Naive thymus-derived CD8-positive, alpha-beta T cell (primary cell): ENCODE measurements around the gene DMRTA1. TPM values are rescaled to one million over a fixed set of nuclear protein-coding genes. Genes with fewer than 3 reads are reported as not detected.
"Not testable (repeated sequence)": the region's sequence is repeated elsewhere in the genome, so short reads cannot be mapped to it uniquely, and the experiment has no call there.

Experiments
- ATAC-seq, 2 donors: fragments of 150-1000 bp; cut with Tn5 transposase in 1 of 2; sonication (Bioruptor Pico), chemical (Tn5 transposase) in 1 of 2; 1 replicate in 1 of 2; 2 replicates in 1 of 2; pipeline ENCODE4 v1.10.0; 2021; ENCODE audit warnings: mild to moderate bottlenecking in 2 of 2, moderate library complexity in 2 of 2
- POLR2A ChIA-PET: fragments of 350-600 bp; sonication (Branson Sonifier 250); formaldehyde crosslinking; loops from one replicate; lab custom pipeline; 2021; ENCODE audit warnings: antibody characterized with exemption; lab: Charles Lee
- DNase-seq, 10 donors: peaks; one replicate each; pipeline versions ENCODE4 v3.0.0 to v3.0.0-alpha.2; 2020 to 2022
- H3K27ac Mint-ChIP-seq, 10 donors: one replicate each; pipeline ENCODE4 v1.8.0; 2020 to 2022; ENCODE audit warnings: mild to moderate bottlenecking in 10 of 10, mixed read lengths in 10 of 10, moderate library complexity in 4 of 10, inconsistent platforms in 1 of 10
- H3K27me3 Mint-ChIP-seq, 5 donors: one replicate each; pipeline ENCODE4 v1.8.0; 2021 to 2022; ENCODE audit warnings: mixed read lengths in 5 of 5
- H3K36me3 Mint-ChIP-seq, 3 donors: one replicate each; pipeline ENCODE4 v1.8.0; 2020 to 2022; ENCODE audit warnings: mixed read lengths in 3 of 3, mild to moderate bottlenecking in 2 of 3, inconsistent platforms in 1 of 3
- H3K4me1 Mint-ChIP-seq, 4 donors: one replicate each; pipeline ENCODE4 v1.8.0; 2021 to 2022; ENCODE audit warnings: mixed read lengths in 4 of 4
- H3K4me3 Mint-ChIP-seq, 10 donors: one replicate each; pipeline ENCODE4 v1.8.0; 2020 to 2022; ENCODE audit warnings: mild to moderate bottlenecking in 10 of 10, mixed read lengths in 10 of 10, moderate library complexity in 6 of 10, inconsistent platforms in 1 of 10
- H3K9me3 Mint-ChIP-seq, 9 donors: one replicate each; pipeline ENCODE4 v1.8.0; 2020 to 2022; ENCODE audit warnings: mixed read lengths in 9 of 9, mild to moderate bottlenecking in 3 of 9, inconsistent platforms in 1 of 9, moderate library complexity in 1 of 9
- polyA plus RNA-seq, 3 donors: library from polyadenylated mRNA; unstranded; fragments of 300-500 nt; fragmentation: Illumina TruSeq; gene quantifications; one replicate each; pipeline ENCODE4 v1.2.3, GENCODE V29; 2021
- total RNA-seq, 8 experiments: library from RNA in 2 of 8; stranded (reverse) in 2 of 8; gene quantifications; one replicate each; pipeline ENCODE4 v1.2.3 and lab custom pipeline; 2021 to 2026

DMRTA1 gene
- total and polyA plus RNA-seq, 5 experiments from 2014 or later: 0.05 TPM; not detected in 4

DNA sequence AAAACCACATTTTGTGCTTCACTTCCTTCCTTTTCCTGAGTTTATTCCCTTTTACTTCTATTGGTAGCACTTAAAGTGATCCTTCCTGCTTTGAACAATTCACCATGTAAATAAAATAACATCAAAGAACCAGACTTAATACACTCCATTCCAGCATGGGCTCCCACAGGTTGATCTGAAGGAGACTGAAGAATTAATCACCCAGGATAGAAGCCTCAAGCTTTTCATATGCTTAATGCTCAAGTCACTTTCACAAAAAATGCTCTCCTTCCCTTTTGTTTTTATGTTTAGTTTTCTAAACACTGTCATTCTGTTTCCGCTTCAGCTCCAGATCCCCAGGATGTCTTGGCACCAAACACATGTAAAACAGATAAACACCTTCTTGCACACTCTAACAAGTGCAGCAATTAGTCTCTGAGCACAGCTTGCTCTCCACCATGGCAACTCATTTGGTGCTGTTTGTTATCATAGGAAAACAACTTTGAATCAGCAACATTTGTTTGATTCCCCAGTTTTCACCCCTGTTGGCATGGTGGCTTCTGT is 37.0 kb downstream of the DMRTA1 start:
- H3K36me3 Mint-ChIP-seq: peaks cover 0 to 18% (median 0%) of the 10 kb centered on the region in 3 donors
- H3K27me3 Mint-ChIP-seq: peaks cover 0 to 15% (median 3%) of the 10 kb centered on the region in 5 donors
- H3K4me1 Mint-ChIP-seq: no peaks in the 10 kb centered on the region
- H3K9me3 Mint-ChIP-seq: peaks cover 5 to 40% (median 18%) of the 10 kb centered on the region in 9 donors
- DNase-seq: no peak
- ATAC-seq: no peak
- POLR2A ChIA-PET: no interaction called here
- no peak overlapping the region for H3K4me3 Mint-ChIP-seq
- no peak overlapping the region for H3K27ac Mint-ChIP-seq

DNA sequence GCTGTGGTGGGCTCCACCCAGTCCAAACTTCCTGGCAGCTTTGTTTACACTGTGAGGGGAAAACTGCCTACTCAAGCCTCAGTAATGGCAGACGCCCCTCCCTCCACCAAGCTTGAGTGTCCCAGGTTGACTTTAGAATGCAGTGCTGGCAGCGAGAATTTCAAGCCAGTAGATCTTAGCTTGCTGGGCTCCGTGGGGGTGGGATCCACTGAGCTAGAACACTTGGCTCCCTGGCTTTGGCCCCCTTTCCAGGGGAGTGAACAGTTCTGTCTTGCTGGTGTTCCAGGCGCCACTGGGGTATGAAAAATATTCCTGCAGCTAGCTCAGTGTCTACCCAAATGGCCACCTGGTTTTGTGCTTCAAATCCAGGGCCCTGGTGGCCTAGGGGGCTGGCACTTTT is 49.6 kb downstream of the DMRTA1 start:
- H3K27me3 Mint-ChIP-seq, DNase-seq, ATAC-seq, H3K36me3 Mint-ChIP-seq, H3K27ac Mint-ChIP-seq, POLR2A ChIA-PET, H3K4me3 Mint-ChIP-seq, H3K4me1 Mint-ChIP-seq: not testable (repeated sequence)
- H3K9me3 Mint-ChIP-seq: peaks cover 0 to 12% (median 0%) of the 10 kb centered on the region in 9 donors
